Ovary (tissue), 3 donors: ENCODE data around the gene TMEM266.

Experiments
- POLR2A ChIP-seq: fragments of 450-650 bp; IDR thresholded peaks from one replicate; pipeline ENCODE4 v1.6.1; 2017; ENCODE audit warnings: antibody characterized with exemption, mild to moderate bottlenecking, moderate library complexity
- TF ChIP-seq, protein P1 (sequence below), 3 donors: fragments of 450-650 bp in 2 of 3; fragments of 200-600 bp in 1 of 3; IDR thresholded peaks; one replicate each; pipeline versions ENCODE4 v1.5.1 to v1.8.0; 2016 to 2022; ENCODE audit warnings: antibody characterized with exemption in 3 of 3, mild to moderate bottlenecking in 1 of 3
- donor health status: DM: no; HTN: no; CAD: no.

DNA sequence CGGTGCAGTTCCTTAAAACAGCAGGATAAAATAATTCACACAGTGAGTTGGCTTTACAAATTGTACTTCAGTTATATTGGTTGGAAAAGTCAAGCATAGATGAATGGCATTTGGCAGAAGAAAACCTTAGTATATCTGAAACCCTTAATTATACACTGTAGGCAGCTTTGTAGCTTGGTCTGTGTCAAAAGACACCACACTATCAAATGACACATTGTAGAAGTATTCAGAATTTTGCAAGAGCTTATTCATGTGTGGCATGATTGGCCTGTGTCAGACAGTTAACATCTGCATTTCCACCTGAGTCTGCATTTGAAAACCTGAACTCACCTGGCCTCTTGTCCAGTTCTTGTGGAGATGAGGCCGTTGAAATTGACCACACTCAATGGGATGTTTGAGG, 13.8 kb downstream of the TMEM266 start:
- TF ChIP-seq, protein P1, sequence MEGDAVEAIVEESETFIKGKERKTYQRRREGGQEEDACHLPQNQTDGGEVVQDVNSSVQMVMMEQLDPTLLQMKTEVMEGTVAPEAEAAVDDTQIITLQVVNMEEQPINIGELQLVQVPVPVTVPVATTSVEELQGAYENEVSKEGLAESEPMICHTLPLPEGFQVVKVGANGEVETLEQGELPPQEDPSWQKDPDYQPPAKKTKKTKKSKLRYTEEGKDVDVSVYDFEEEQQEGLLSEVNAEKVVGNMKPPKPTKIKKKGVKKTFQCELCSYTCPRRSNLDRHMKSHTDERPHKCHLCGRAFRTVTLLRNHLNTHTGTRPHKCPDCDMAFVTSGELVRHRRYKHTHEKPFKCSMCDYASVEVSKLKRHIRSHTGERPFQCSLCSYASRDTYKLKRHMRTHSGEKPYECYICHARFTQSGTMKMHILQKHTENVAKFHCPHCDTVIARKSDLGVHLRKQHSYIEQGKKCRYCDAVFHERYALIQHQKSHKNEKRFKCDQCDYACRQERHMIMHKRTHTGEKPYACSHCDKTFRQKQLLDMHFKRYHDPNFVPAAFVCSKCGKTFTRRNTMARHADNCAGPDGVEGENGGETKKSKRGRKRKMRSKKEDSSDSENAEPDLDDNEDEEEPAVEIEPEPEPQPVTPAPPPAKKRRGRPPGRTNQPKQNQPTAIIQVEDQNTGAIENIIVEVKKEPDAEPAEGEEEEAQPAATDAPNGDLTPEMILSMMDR (IDR thresholded peaks at IDR 0.05) = no peak
- no peak for TF ChIP-seq POLR2A
